Pancreas (tissue), 10 donors: ENCODE data around the gene CYS1. TPM values are rescaled to one million over a fixed set of nuclear protein-coding genes. Genes with fewer than 3 reads are reported as not detected.

Experiments
- ATAC-seq, 4 donors: fragments of 200-7000 bp; cut with Tn5 transposase; one replicate each; pipeline versions ENCODE4 v1.8.0 to v1.9.1; 2020; ENCODE audit warnings: mild to moderate bottlenecking in 4 of 4, moderate library complexity in 4 of 4
- DNase-seq, 6 donors: peaks; one replicate each; pipeline ENCODE4 v3.0.0-alpha.2; 2020
- FAIRE-seq: peaks from 2 replicates; lab custom pipeline; 2012; peaks lifted over from hg19 to GRCh38; lab: Jason Lieb, UNC
- H3K27ac ChIP-seq, 4 donors: fragments of 200-600 bp; sonication (generic); 1 replicate in 3 of 4; 2 replicates in 1 of 4; pipeline versions ENCODE4 v1.5.0 to v1.8.0; 2020
- H3K27me3 ChIP-seq, 4 donors: fragments of 200-600 bp; one replicate each; pipeline ENCODE4 v1.8.0; 2021
- H3K36me3 ChIP-seq, 3 donors: fragments of 200-600 bp; sonication (generic) in 1 of 3; one replicate each; pipeline versions ENCODE4 v1.5.0 to v1.8.0; 2020 to 2021
- H3K4me1 ChIP-seq, 3 donors: fragments of 200-600 bp; one replicate each; pipeline ENCODE4 v1.8.0; 2021
- H3K4me3 ChIP-seq, 4 donors: fragments of 200-600 bp; sonication (generic) in 2 of 4; one replicate each; pipeline versions ENCODE4 v1.5.0 to v1.8.0; 2020 to 2021
- H3K9me3 ChIP-seq, 4 donors: fragments of 200-600 bp; one replicate each; pipeline ENCODE4 v1.8.0; 2021
- CTCF ChIP-seq, 4 donors: fragments of 200-600 bp; sonication (generic) in 3 of 4; IDR thresholded peaks; one replicate each; pipeline versions ENCODE4 v1.5.0 to v1.8.0; 2021; ENCODE audit warnings: antibody characterized with exemption in 4 of 4
- WGBS, 2 donors: extraction: QIAGEN DNeasy Blood & Tissue Kit; methylation state at CpG; one replicate each; pipeline ENCODE4 v1.1.7; 2013; 5-methylcytosine and 5-hydroxymethylcytosine counted together
- intact Hi-C, 3 donors: fragments of 100-400 bp; cut with DNase I; formaldehyde crosslinking; loops; one replicate each; pipeline versions ENCODE4 v1.11.1 to v1.14.2; 2022
- polyA plus RNA-seq, 2 donors: library from polyadenylated mRNA; stranded (reverse); fragments of 200-250 nt; gene quantifications; one replicate each; pipeline ENCODE4 v1.2.3, GENCODE V29; 2013
- total RNA-seq, 6 donors: library from RNA; stranded (reverse); fragmentation: NEBNext Ultra II Directional in 4 of 6; extraction: Animal tissue kit (Norgen Biotek cat#: 25700) in 4 of 6; gene quantifications; one replicate each; pipeline versions ENCODE4 v1.2.1 to v1.2.4, GENCODE V29; 2021 to 2023
- donor health status: healthy with polysubstance abuse.
- donor health status: DM: no; HTN: no; CAD: no; lungs with moderate emphysema.
- donor health status: DM: no; HTN: no; CAD: no.
- donor health status: control.
- donor health status: control.
- donor health status: Bipolar disorder and iron deficiency.
- donor health status: DM: yes; HTN: yes; CAD: no.
- donor health status: DM: no; HTN: no; CAD: no.
- donor health status: DM: no; HTN: no; CAD: no.
- donor health status: DM: yes; HTN: yes; CAD: no.

The CYS1 gene
- total and polyA plus RNA-seq, 8 donors = 18.9 to 51.3 (median 21.7) TPM

- FAIRE-seq (no peak), DNase-seq (peak in 1 of 6 donors; percentile 58), ATAC-seq (no peak)
- Histone ChIP-seq H3K36me3 (no peaks in the 10 kb centered on the region), H3K9me3 (no peaks in the 10 kb centered on the region), H3K27me3 (no peaks in the 10 kb centered on the region), H3K4me3 (no peak overlapping the region), H3K4me1 (no peaks in the 10 kb centered on the region), H3K27ac (no peak overlapping the region)
- 84 to 87% methylated on average over 7 of the region's 7 CpGs for WGBS, 2 donors
- intact Hi-C loops = loop anchor here in 1 of 3 donors (5.0 kb wide), 1 partner anchor 361 kb away; no protein-coding TSS in a partner anchor
- TF ChIP-seq CTCF (IDR thresholded peaks at IDR 0.05) = no peak
Observed at GRCh38 chr2:10071595-10071994, 8.6 kb downstream of the CYS1 start.

GRCh38 chr2:10071176-10071575 is 9.0 kb downstream of the CYS1 start:
- H3K4me1 ChIP-seq = no peaks in the 10 kb centered on the region
- WGBS, 2 donors = 95 to 99% methylated on average over 16 of the region's 16 CpGs
- no peak overlapping the region for H3K27ac ChIP-seq
- no peak for TF ChIP-seq CTCF (IDR thresholded peaks at IDR 0.05)
- FAIRE-seq (no peak), DNase-seq (peak in 1 of 6 donors; percentile 45), ATAC-seq (no peak)
- no peaks in the 10 kb centered on the region for H3K9me3 ChIP-seq
- H3K4me3 ChIP-seq = no peak overlapping the region
- no peaks in the 10 kb centered on the region for H3K36me3 ChIP-seq
- intact Hi-C loops = loop anchor here in 1 of 3 donors (5.0 kb wide), 1 partner anchor 361 kb away; no protein-coding TSS in a partner anchor
- no peaks in the 10 kb centered on the region for H3K27me3 ChIP-seq

- DNase-seq (no peak), ATAC-seq (no peak), FAIRE-seq (no peak)
- Histone ChIP-seq H3K27ac (no peak overlapping the region), H3K4me1 (no peaks in the 10 kb centered on the region), H3K36me3 (no peaks in the 10 kb centered on the region), H3K4me3 (no peak overlapping the region), H3K27me3 (no peaks in the 10 kb centered on the region), H3K9me3 (no peaks in the 10 kb centered on the region)
- no peak for TF ChIP-seq CTCF (IDR thresholded peaks at IDR 0.05)
- 89 to 97% methylated on average over 1 of the region's 1 CpG for WGBS, 2 donors
- intact Hi-C loops = no loop called here
Observed at GRCh38 chr2:10067881-10068280, 12.3 kb downstream of the CYS1 start.

- no peaks in the 10 kb centered on the region for H3K36me3 ChIP-seq
- H3K4me3 ChIP-seq = no peak overlapping the region
- no peak overlapping the region for H3K27ac ChIP-seq
- H3K9me3 ChIP-seq = no peaks in the 10 kb centered on the region
- intact Hi-C loops = no loop called here
- FAIRE-seq (no peak), ATAC-seq (no peak), DNase-seq (no peak)
- WGBS, 2 donors = 92 to 95% methylated on average over 2 of the region's 2 CpGs
- H3K4me1 ChIP-seq = no peaks in the 10 kb centered on the region
- H3K27me3 ChIP-seq = no peaks in the 10 kb centered on the region
- TF ChIP-seq CTCF (IDR thresholded peaks at IDR 0.05) = no peak
Observed at GRCh38 chr2:10067330-10067729, 12.9 kb downstream of the CYS1 start.

- H3K4me3 ChIP-seq = no peak overlapping the region
Observed at GRCh38 chr2:10065773-10066055, 14.5 kb downstream of the CYS1 start.

More at GRCh38 chr2:10065773-10066055, 14.5 kb downstream of the CYS1 start:
- Histone ChIP-seq H3K9me3 (no peaks in the 10 kb centered on the region), H3K27me3 (no peaks in the 10 kb centered on the region), H3K27ac (no peak overlapping the region), H3K36me3 (no peaks in the 10 kb centered on the region), H3K4me1 (no peaks in the 10 kb centered on the region)
- DNase-seq (peak in 1 of 6 donors; percentile 19), FAIRE-seq (no peak), ATAC-seq (no peak)
- 86% methylated on average over 6 of the region's 6 CpGs for WGBS, 2 donors
- intact Hi-C loops = no loop called here
- TF ChIP-seq CTCF (IDR thresholded peaks at IDR 0.05) = no peak
